NB4 (cell line): ENCODE data around the gene BCL7C.
"Not testable (repeated sequence)": the region's sequence is repeated elsewhere in the genome, so short reads cannot be mapped to it uniquely, and the experiment has no call there.

Experiments
- DNase-seq: peaks from one replicate; pipeline ENCODE4 v3.0.0; 2010; ENCODE audit warnings: low read depth
- H3K4me3 ChIP-seq: one replicate; pipeline ENCODE4 v1.5.1; 2011; ENCODE audit warnings: mild to moderate bottlenecking, low read depth, low read length, moderate library complexity
- MYC ChIP-seq: IDR thresholded peaks from 2 replicates; pipeline ENCODE4 v1.6.1; 2011; ENCODE audit warnings: low read depth, low read length
- POLR2A ChIP-seq: IDR thresholded peaks from 2 replicates; pipeline ENCODE4 v1.6.1; 2011; ENCODE audit warnings: mild to moderate bottlenecking; ENCODE audit not compliant: insufficient read length; ENCODE audit errors: extremely low read depth
- TF ChIP-seq, protein P1 (sequence below): IDR thresholded peaks from 2 replicates; pipeline ENCODE4 v1.6.1; 2011; ENCODE audit warnings: low read depth, low read length
- TF ChIP-seq, protein P2 (sequence below): IDR thresholded peaks from one replicate; pipeline ENCODE4 v1.5.1; 2012; ENCODE audit warnings: low read depth, low read length

BCL7C gene

GRCh38 chr16:30893744-30894539 is at the start of gene BCL7C:
Gene BCL7C, minus strand, starts transcription at chr16:30894077. Its CDS starts 133 bp downstream, at chr16:30893944.
- TF ChIP-seq, protein P1, sequence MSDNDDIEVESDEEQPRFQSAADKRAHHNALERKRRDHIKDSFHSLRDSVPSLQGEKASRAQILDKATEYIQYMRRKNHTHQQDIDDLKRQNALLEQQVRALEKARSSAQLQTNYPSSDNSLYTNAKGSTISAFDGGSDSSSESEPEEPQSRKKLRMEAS = peak; percentile 97
- TF ChIP-seq MYC (peak; percentile 96), POLR2A (peak; percentile 75)
- TF ChIP-seq, protein P2, sequence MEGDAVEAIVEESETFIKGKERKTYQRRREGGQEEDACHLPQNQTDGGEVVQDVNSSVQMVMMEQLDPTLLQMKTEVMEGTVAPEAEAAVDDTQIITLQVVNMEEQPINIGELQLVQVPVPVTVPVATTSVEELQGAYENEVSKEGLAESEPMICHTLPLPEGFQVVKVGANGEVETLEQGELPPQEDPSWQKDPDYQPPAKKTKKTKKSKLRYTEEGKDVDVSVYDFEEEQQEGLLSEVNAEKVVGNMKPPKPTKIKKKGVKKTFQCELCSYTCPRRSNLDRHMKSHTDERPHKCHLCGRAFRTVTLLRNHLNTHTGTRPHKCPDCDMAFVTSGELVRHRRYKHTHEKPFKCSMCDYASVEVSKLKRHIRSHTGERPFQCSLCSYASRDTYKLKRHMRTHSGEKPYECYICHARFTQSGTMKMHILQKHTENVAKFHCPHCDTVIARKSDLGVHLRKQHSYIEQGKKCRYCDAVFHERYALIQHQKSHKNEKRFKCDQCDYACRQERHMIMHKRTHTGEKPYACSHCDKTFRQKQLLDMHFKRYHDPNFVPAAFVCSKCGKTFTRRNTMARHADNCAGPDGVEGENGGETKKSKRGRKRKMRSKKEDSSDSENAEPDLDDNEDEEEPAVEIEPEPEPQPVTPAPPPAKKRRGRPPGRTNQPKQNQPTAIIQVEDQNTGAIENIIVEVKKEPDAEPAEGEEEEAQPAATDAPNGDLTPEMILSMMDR = peak; percentile 31
- peak; percentile 93 for DNase-seq
- H3K4me3 ChIP-seq = peak within 1 kb of the TSS; percentile 73

DNA sequence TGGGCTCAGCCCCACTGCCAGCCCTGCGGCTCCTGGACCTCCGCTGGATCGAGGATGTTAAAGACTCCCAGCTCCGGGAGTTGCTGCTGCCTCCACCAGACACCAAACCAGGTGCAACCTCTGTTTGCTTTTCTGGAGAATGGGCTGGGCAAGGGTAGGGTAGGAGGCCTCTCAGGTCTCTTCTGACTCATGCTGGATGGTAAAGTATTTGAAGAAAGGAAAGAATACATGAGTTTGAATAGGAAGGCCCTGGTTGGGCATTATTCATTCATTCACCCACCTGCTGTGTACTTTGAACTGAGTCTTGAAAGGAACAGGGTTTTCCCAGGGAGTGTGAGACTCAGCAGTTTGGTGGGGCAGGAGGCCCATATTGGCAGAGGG is 48.5 kb upstream of the BCL7C start:
- DNase-seq = no peak
- H3K4me3 ChIP-seq = no peak overlapping the region
- TF ChIP-seq, protein P1 = no peak
- TF ChIP-seq MYC (no peak), POLR2A (no peak)
- TF ChIP-seq, protein P2 = no peak

GRCh38 chr16:30941600-30942425 is 47.9 kb upstream of the BCL7C start:
- TF ChIP-seq MYC (no peak), POLR2A (no peak)
- TF ChIP-seq, protein P2 = peak; percentile 84
- TF ChIP-seq, protein P1 = peak; percentile 28
- DNase-seq = peak; percentile 77
- H3K4me3 ChIP-seq = no peak overlapping the region

DNA sequence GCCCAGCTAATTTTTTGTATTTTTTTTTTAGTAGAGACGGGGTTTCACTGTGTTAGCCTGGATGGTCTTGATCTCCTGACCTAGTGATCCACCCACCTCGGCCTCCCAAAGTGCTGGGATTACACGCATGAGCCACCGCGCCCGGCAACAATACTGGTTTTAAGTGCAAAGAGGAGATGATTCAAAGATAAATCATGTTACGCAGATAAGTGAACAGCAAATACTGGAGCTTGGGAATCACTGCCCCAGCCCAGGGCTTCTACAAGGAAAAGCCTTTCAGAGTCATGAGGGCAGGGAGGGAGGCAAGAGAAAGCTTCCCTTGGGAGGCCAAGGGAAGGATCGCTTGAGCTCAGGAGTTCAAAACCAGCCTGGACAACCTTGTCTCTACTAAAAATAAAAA is 45.7 kb upstream of the BCL7C start:
- not testable (repeated sequence) for H3K4me3 ChIP-seq, DNase-seq

DNA sequence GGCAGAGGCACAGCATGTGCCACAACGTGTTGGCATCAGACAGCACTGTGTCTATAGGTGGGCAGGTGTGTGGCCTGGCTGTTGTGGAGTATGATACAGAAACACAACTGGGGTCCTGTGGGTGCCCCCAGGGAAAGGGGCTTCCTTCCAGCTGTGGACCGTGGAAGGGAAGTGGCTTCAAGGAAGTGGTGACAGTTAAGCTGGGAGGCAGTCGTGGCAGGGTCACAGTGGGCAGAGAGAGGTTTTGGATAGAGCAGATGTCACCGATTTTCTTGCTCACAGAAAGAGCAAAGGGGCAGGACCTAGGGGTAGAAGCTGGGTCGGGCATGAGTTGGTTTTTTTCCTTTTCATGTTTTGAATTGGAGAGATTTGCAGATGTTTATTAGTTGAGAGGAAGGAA is 43.8 kb upstream of the BCL7C start:
- no peak overlapping the region for H3K4me3 ChIP-seq
- no peak for DNase-seq
- TF ChIP-seq MYC = no peak
- TF ChIP-seq, protein P1 = no peak
- TF ChIP-seq, protein P2 = no peak

- TF ChIP-seq POLR2A = no peak
- TF ChIP-seq, protein P2 = peak; percentile 73
- TF ChIP-seq, protein P1 = peak; percentile 36; the same call in 1 of the 2 replicates
- H3K4me3 ChIP-seq = no peak overlapping the region
- peak; percentile 71 for DNase-seq
Measured at GRCh38 chr16:30934827-30935557, 41.1 kb upstream of the BCL7C start.
